Activated CD4-positive, CD25-positive, alpha-beta regulatory T cell treated with anti-CD3 and anti-CD28 coated beads, Interleukin-2, amount 50 U/mL, for 16 hours (primary cell): Measurements from ENCODE around the gene TMEM203.

Source experiments
- DNase-seq: peaks from one replicate; pipeline ENCODE4 v3.0.0-alpha.2; 2020; ENCODE audit warnings: low read depth, low spot score

Gene TMEM203

DNA sequence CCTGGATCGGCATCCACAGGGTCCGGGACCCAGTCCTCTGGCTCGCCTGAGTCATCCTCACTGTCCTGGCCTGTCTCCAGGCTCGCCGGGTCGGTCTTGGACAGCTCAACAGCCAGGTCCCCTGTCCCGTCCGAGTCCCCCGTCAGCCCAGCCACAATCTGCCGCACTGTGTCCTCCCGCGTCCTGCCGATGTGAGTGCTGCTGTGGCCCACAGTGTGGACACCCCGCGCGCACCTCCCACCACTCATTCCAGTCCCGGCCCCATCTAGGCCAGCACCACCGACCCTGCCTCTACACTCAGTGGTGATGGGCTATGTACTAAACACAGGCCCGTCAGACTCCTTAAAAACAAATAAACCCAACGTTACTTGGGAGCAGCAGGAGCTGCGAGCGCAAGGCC is 23.8 kb downstream of the TMEM203 start:
- no peak for DNase-seq

DNA sequence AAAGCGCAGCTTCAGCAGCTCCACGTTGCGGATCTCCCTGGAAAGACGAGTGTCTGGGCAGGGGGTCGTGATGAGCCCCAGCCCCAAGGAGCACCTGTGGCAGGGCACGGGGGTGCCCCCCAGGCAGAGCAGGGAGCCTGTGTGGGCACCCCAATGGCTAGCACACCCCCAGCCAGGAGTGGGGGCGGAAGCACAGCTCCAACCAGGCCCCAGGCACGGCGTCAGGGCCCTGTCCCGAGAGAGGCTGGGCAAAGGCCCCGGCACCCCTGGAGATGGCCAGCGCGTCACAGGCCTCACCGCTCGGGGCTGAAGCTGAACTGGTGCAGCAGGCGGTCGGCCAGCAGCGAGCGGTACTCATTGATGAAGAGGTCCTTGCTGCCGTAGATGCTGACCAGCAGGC is 25.0 kb downstream of the TMEM203 start:
- DNase-seq, result no peak

DNA sequence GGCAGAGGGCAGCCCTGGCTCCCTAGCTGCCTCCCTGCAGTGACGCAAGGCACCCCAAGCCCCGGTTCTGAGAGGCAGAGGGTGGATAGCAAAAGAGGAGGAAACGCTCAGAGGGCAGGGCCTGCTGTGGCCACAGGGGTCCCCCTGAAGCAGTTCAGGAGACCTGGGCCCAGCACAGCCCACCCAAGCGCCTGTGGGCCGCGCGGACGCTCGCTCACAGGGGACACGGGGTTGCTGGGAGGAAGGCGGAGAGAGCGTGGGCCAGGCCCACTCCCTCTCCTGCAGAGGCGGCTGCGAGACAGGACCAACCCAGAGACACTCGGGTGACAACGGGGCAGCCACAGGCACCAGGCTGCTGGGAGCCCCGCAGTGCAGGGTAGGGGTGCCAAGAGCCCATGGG is 25.7 kb downstream of the TMEM203 start:
- DNase-seq, result no peak

DNA sequence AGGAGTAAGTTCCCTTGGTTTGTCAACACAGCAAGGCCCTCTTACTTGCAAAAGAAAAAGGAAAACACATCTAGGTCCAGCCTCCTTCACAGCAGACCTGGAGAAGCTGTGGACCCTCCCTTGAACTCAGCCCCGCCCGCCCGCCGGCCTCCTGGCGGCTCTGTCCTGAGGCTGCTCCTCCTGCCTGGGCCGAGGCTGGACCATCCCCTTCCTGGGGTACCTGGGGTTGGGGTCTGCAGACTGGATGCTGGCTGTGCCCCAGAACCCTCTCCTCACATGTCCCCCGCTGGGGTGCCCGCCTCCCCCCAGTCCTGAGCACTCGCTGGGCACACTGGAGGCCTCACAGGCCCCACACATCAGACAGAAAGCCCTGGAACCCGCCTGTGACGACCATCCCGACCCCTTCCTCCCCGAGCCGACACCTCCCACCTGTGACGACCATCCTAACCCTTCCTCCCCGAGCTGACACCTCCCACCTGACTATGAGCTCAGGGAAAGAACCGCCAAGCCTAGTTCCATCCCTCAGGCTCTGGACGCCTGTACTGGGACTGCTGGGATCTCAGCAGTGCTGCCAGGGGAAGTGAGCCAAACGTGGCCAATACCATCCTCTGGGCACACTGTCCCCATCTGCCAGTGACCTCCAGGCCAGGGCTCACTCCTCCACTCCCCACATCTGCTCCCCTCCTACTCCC is 26.4 kb downstream of the TMEM203 start:
- DNase-seq, result no peak

DNA sequence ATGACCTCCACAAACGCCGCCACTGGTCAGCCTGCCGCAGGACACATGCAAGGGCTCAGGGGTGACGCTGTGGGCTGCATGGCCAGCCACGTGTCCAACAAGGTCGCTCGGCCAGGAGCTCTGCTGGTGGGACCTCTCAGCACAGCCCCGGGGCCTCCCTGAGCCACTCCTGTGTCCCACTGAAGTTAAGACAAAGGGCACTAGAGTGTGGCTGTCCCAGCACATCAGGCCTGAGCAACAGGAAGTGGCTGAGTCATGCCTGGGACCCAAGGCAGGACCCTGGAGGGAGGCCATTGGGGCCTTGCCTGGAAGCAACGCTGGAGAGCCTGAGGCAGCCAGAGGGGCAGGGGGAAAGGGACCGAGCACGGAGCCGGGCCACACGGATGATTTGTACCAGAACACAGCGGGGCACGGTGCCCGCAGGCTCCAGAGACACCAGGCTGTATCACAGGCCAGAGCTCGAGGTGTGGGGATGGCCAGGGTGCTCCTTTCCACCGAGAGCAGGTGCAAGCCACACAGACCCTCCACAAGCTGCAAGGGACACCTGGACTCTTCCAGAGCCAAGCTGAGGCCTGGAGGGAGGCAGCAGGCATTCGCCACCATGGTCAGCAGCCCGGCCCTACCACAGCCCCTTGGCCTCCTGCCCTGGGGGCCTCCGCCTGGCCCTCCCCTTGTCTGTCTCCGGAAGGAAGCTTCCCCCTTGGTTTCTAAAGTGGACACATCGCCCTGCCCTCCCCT is 27.1 kb downstream of the TMEM203 start:
- no peak for DNase-seq

DNA sequence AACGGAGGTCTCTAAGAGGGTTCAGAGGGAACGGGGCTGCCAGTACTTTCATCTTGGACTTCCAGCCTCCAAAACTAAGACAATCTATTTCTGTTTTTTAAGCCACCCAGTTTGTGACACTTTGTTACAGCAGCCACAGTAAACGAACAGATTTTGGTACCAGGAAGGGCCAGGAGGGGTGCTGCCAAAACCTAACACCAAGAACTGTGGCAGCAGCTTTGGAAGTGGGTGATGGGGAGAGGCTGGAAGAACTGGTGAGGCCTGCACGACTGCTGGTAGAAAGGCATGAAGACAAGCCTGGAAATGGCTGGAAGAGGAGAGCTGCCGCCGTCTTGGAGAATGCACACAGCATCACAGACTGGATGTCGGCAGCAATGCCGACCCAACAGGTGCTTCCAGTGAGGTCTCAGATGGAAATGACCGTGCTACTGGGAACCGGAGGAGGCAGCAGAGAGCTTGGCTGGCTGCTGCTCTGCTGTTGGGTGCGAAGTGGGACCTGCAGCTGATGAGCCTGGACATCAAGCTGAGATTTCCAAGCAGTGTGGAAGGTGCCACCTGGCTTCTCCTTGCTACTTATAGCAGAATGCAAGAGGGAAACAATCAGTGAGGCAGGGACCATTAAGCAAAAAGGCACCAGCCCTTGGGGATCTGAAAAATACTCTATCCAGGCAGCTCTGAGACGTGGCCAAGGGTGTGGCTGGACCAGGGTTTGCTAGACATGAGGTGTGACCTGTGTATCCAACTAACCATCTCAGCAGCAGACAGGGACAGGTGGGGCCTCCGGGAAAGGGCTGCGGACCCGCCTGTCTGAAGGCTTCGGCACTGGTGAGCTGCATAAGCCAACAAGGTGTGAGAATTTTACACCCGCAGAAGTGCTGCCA is 28.9 kb downstream of the TMEM203 start:
- DNase-seq, result no peak

DNA sequence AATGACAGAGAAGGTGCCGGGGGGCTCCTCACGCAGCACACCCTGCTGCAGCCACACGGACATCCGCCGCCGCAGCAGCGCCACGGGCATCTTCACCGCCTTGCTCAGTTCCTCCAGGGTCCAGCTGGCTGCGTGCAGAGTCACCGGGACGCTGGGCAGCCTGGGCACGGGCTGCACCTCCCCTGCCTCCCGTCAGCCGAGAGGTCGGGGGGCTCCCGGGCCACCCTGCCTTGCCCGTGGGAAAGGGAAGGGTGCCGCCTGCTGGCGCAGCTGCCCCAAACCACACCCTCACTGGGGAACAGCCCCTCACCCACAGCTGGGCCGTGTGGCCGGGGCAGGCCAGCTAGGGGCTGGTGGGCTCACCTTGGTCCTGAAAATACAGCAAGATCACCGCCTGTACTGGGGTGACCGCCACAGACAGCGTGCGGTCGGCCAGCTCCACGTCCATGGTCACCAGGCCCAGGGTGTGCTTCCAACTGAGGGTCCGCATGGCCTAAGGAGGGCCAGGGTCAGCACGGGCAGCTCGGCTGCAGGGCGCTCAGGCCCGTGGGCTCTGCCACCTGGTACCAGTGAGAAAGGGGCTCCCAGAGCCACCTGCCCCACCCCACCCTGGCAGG is 30.0 kb downstream of the TMEM203 start:
- no peak for DNase-seq

DNA sequence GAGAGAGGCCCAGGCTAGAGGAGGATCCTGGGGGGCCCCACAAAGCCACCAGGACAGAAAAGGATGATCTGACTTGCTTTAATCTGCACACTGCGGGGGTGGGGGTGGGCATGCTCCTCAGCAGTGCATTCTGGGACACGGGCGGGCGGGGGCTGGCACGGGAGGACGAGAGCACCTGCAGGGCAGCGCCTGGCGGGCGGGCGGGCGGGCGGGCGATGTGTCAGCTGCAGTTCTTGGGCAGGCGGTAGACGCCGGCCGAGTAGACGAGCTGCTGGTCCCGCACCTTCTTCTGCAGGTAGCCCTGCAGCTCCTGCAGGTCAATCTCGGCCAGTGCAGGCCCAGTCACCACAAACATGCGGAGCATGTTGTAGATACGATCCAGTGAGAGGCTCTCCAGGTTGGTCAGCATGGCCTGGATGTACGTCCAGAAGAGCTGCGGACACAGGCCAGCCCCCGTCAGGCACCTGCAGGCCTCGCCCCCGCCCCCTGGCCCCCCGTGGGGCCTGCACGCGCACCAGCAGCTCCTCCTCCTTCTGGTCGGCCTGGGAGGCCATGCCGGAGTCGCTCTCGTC is 30.6 kb downstream of the TMEM203 start:
- DNase-seq, result no peak

DNA sequence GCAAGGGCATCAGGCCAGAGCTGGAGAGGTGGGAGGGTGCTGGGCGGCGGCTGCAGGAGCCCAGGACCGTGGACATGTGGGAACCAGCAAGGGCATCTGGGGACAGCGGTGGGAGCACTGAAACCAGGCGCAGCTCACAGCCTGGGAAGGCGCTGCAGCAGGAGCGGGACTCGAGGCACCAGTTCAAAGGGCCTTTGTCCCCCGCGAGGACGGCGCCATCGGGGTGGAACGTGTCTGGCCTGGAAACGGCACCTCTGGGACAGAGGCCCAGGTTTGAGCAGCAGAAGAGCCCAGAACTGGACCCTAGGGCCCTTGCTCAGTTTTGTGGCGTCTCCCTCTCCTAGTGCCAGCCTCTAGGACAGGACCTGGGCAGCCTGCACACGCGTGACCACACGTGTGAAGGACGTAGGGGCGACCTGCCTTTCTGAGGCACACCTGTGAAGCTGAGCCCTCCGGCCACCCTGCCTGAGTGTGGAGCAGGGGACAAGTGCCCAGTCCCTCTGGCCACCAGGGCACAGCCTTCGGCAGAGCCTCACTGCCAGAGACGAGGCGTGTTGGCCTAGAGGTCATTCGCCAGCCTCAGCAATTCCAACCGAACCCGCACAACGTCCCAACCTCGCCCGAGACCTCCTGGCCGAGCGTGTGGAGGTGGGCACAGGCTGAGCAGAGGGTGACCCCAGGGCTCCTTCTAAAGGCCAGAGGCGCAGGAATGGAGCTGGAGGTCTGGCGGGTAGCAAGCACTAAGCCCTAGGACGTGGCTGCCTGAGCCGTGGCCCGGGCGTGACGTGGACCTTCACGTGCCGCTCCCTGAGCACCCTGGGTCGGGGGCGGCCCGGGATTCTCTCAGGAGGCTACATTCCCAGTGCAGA is 31.4 kb downstream of the TMEM203 start:
- no peak for DNase-seq

DNA sequence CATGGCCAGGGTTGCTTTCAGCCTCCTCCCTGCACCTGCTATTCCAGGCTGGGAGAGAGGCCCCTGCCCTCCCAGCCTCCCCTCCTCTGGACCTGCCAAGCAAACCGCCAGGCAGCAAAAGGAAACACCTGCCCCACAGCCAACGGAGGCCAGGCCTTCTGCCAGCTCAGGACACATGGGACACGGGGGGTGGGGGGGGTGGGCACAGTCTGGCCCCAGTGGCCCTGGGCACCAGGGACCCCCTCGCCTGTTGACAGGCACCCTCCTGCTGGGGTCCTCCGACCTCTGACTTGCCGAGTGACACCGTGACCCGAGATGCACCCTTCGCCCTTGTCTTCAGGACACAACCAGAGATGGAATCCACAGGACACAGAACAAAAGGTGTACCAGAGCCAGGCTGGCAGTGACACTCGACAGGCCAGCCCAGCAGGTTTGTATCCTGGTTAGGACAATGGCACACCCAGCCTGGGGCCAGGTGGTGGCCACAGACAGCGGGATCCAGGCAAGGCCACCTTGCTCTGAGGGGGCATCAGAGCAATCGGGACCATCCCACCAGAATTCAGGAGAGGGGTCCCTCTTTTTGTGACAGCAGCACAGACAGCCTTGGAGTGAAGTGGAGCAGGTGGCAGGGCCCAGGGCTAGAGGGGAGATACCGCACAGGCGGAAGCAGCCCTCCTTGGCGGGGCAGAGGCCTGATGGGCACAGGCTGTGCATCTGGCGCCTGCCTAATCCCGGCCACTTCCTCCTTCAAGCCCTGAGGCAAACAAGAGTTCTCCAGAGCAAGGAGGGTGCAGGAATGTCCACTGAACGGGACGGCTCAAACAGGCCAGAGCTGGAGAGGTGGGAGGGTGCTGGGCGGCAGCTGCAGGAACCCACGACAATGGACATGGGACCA is 32.3 kb downstream of the TMEM203 start:
- no peak for DNase-seq

DNA sequence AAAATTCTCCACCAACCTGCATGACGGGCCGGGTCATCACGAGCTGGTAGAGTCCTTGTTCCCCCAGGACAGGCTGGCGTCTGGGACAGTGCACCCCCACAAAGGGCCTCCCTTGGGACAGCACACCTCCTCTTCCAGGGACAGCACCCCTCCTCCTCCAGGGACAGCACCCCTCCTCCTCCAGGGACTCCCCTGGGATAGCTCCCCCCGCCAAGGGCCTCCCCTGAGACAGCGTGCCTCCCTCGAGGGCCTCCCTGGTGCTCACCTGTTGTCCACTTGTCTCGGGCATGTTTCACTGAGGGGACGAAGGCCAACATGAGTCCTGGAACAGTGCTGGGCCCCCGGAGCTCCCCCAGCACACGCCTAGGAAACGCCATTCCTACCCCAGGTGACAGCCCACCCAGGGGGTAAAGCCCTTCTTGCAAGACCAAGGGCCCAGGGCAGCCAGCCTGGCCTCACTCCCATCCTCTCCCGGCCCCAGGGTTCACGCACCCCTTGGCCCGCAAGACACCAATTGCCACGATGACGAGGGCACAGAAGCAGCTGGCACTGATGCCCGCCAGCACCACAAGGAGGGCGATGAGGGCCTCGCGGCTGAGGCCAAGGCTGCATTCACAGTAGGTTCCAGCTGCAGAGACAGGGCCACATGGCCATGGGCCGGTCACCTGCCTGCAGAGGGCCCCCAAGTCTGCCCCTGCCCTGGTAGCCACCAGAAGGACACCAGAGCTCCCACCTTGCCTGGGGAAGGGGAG is 34.1 kb downstream of the TMEM203 start:
- no peak for DNase-seq

DNA sequence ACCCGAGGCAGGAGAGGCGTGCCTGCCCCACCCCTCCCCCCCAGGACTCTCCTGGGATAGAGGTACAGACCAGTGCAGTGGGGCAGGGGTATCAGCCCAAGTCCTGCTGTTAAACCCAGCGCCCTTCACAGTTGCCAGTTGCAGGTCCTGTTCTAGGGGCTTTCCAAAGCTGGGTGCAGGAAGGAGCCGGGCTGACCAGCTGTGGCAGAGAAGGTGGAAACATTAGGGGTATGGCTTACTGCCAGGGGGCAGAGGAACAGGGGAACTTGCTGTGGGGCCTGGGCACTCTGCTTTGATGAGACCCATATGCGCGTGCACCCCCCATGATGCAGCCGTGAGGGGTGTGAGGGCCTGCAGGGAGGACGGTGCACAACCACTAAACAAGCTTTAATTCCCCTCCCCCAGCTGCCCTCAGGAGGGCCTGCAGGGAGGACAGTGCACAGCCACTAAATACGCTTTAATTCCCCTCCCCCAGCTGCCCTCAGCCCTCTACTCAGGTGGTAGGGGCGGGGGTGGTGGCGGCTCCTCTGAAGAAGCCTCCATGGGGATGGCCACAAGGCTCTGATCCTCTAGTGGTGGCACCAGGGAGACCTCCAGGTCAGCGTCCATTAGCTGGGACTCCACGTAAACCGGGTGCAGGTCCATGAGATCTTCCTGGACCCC is 34.8 kb downstream of the TMEM203 start:
- no peak for DNase-seq

DNA sequence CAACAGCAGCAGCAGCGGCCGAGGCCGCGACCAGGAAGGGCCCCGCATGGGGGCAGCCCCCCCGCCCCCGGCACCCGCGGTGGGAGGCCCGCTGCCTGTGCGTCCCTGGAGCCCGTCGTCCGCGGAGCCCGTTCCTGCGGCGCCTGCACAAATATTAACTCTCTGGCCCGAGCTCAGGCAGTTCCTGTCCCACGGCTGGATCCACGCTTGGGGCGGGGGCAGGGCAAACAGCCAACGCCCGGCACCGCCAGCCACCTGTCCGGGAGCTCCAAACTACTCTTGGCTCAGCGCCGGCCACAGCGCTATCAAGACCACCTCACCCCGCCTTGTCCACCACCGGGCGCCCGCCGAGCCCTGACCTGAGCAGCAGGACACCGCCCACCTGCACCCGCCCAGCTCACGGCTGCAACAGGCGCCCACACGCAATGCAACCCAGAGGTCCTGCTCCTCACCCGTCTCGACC is 35.5 kb downstream of the TMEM203 start, which contains the start of gene LRRC26:
LRRC26 (minus strand) TSS at position 156 of the 463 bp plus-strand sequence; CDS start at position 48, 108 bp downstream.
- no peak for DNase-seq

DNA sequence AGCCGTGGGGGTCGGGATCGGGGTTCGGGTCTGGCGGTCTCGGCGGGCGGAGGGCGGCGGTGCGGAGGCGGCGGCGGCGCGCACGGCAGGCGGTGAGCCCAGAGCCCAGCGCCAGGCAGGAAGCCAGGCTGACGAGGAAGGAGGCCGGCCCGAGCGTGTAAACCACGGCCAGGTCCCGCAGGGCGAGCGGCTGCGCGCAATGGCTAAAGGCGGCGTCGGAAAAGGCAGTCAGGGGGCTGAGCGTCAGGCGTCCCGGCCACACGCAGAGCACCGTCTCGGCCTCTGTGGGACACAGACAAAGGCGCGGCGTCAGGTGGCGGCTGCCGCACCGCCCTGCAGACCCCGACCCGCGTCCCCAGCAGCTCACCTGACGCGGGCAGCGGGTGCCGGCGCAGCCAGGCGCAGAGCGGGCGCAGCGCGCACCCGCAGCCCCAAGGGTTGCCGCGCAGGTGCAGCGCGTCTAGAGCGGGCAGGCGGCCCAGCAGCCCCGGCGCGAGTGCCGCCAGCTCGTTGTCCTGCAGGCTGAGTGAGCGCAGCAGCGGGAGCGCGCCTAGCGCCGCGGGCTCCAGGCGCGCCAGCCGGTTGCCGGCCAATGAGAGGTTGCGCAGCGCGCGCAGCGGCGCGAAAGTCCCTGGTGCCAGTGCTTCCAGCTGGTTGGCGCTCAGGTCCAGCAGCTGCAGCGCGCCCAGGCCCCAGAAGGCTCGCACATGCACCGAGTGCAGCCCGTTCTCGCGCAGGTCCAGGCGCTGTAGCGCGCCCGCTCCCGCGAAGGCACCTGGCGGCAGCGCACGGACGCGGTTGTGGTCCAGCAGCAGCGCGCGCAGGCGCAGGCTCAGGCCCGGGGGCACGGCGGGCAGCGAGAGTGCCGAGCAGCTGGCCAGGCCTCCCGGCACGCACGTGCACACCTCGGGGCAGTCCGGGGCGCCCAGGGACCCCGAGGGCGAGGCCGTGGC is 36.3 kb downstream of the TMEM203 start:
- DNase-seq, result no peak

DNA sequence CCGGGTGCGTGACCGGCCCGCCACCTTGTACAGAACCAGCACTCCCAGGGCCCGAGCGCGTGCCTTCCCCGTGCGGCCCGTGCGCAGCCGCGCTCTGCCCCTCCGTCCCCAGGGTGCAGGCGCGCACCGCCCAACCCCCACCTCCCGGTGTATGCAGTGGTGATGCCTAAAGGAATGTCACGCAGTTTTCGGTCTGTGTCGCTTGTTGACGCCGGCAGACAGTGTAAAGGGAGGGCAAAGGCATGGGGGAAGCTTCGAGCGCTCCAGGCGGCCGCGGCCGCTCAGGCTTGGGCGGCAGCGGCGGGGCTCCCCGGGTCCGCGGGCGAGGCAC is 36.9 kb downstream of the TMEM203 start:
- DNase-seq, result no peak

DNA sequence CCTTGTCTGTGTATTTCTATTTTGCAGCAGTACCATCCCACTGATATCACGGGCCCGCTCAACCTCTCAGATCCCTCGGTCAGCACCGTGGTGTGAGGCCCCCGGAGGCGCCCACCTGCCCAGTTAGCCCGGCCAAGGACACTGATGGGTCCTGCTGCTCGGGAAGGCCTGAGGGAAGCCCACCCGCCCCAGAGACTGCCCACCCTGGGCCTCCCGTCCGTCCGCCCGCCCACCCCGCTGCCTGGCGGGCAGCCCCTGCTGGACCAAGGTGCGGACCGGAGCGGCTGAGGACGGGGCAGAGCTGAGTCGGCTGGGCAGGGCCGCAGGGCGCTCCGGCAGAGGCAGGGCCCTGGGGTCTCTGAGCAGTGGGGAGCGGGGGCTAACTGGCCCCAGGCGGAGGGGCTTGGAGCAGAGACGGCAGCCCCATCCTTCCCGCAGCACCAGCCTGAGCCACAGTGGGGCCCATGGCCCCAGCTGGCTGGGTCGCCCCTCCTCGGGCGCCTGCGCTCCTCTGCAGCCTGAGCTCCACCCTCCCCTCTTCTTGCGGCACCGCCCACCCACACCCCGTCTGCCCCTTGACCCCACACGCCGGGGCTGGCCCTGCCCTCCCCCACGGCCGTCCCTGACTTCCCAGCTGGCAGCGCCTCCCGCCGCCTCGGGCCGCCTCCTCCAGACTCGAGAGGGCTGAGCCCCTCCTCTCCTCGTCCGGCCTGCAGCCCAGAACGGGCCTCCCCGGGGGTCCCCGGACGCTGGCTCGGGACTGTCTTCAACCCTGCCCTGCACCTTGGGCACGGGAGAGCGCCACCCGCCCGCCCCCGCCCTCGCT is 37.5 kb downstream of the TMEM203 start:
- DNase-seq, result no peak
